ENCODE measurements around the gene BCL11A.

Gene BCL11A

DNA sequence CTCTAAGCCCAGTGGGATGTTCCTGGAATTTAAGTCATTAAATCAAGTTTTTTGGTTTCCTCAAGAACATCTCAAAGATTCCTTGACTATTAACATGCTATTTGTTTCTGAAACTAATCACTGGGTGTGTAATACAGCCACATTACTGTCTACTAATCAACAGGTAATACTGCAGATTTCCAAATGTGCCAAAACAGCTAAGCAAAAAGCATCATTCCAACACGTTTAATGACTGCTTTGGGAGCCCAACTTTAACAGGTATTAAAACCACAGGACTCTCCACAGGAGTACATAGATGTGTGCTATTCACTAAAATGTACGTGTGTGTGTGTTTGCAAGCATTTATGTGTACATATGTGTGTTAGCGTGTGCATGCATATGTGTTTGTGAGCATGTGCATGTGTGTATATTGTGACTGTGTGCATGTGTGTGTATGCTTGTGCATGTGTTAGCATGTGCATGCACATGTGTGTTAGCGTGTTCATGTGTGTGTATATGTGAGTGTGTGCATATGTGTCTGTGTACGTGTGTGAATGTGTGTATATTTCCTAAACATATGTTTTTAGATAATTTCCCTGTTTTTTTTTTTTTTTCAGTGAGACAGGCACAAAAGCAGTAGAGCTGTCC lies 80.7 kb downstream of the BCL11A start:
- peaks cover 14% of the 10 kb centered on the region for H3K27me3 ChIP-seq (ENCODE audit: insufficient read depth, low read length)
- peaks cover 77% of the 10 kb centered on the region for H3K4me1 ChIP-seq (ENCODE audit: insufficient read depth, low read length)
- H3K9ac ChIP-seq (ENCODE audit: low read depth, low read length), result no peak overlapping the region
- H3K9me3 ChIP-seq (ENCODE audit: insufficient read depth, low read depth, low read length), result no peaks in the 10 kb centered on the region
- peaks cover 3% of the 10 kb centered on the region; the same call in 1 of the 2 replicates for H3K36me3 ChIP-seq (ENCODE audit: insufficient read depth, low read length)
- WGBS, result 94% methylated on average over 5 of the region's 5 CpGs
- no peak overlapping the region for H3K27ac ChIP-seq (ENCODE audit: low read depth, low read length)
- no peak overlapping the region for H3K4me3 ChIP-seq (ENCODE audit: low read length)

GRCh38 chr2:60472041-60472440 lies 81.4 kb downstream of the BCL11A start:
- WGBS, result 88% methylated on average over 5 of the region's 5 CpGs
- Histone ChIP-seq H3K27ac (ENCODE audit: low read depth, low read length) (no peak overlapping the region), H3K27me3 (ENCODE audit: insufficient read depth, low read length) (peaks cover 8% of the 10 kb centered on the region), H3K9ac (ENCODE audit: low read depth, low read length) (no peak overlapping the region), H3K4me1 (ENCODE audit: insufficient read depth, low read length) (peaks cover 70% of the 10 kb centered on the region), H3K4me3 (ENCODE audit: low read length) (no peak overlapping the region), H3K36me3 (ENCODE audit: insufficient read depth, low read length) (peaks cover 3% of the 10 kb centered on the region; the same call in 1 of the 2 replicates), H3K9me3 (ENCODE audit: insufficient read depth, low read depth, low read length) (no peaks in the 10 kb centered on the region)

DNA sequence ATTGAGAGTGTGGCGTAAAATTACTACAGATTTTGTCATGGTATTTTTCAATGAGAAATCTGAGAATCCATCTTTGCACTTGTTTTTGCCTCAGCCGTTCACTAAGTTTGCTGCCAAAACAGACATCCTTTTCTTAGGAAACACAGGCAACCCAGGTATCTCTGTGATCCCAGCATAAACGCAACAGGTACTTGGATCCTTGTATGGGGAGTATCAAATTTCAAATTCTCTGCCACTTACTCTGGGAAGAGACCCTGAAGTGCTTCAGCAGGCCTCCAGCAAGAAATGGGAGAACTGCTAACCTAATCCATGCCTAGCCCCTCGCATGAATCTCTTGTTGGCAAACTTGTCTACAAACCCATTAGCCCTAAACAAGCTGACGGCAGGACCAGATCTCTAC lies 83.1 kb downstream of the BCL11A start:
- peaks cover 59% of the 10 kb centered on the region for H3K4me1 ChIP-seq (ENCODE audit: insufficient read depth, low read length)

DNA sequence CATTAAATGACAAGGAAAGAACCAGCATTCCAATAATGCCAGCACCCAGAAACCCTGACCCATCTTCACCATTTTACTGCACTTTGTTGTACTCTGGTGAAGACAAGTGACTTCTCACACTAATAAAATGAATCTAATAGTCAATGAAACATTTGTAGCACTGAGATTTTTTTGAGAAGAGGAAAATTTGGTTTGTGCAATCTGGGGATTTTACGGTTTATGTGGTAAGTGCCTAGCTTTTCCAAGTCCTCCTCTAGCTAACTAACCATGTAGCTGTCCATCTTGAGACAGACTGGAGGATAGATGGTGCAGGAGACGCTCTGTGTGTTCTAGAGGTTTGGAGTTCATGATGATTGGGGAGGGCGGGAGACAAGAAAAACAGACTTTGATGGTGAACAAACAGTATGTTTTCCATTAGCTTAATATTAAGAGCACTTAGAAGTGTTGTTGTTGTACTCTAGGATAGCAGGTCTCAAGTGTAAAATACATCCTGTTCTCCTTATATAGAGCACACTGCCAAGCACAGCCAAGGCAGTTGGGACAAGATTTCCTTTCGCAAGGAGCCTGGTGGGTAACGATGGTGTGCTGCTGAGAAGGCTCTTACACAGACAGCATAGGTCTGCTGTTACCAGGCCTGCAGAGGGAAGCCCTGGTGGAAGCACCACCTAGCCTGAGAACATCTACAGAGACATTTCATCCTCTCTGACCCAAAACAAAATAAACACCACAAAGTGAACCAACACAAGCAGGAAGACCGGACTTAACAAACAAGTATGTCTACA lies 83.7 kb downstream of the BCL11A start:
- Histone ChIP-seq H3K36me3 (ENCODE audit: insufficient read depth, low read length) (peaks cover 3% of the 10 kb centered on the region; the same call in 1 of the 2 replicates), H3K27ac (ENCODE audit: low read depth, low read length) (no peak overlapping the region), H3K4me1 (ENCODE audit: insufficient read depth, low read length) (peaks cover 53% of the 10 kb centered on the region)

More for the DNA sequence above, 83.1 kb downstream of the BCL11A start:
- peaks cover 3% of the 10 kb centered on the region; the same call in 1 of the 2 replicates for H3K36me3 ChIP-seq (ENCODE audit: insufficient read depth, low read length)
- H3K4me3 ChIP-seq (ENCODE audit: low read length), result no peak overlapping the region
- no peak overlapping the region for H3K9ac ChIP-seq (ENCODE audit: low read depth, low read length)
- no peaks in the 10 kb centered on the region for H3K9me3 ChIP-seq (ENCODE audit: insufficient read depth, low read depth, low read length)
- WGBS, result 79% methylated on average over 5 of the region's 5 CpGs
- H3K27ac ChIP-seq (ENCODE audit: low read depth, low read length), result no peak overlapping the region
- no peaks in the 10 kb centered on the region for H3K27me3 ChIP-seq (ENCODE audit: insufficient read depth, low read length)

GRCh38 chr2:60468382-60469085 lies 84.9 kb downstream of the BCL11A start:
- Histone ChIP-seq H3K36me3 (ENCODE audit: insufficient read depth, low read length) (peaks cover 3% of the 10 kb centered on the region; the same call in 1 of the 2 replicates), H3K4me1 (ENCODE audit: insufficient read depth, low read length) (peaks cover 42% of the 10 kb centered on the region)
- 89% methylated on average over 7 of the region's 7 CpGs for WGBS

More for the DNA sequence above, 83.7 kb downstream of the BCL11A start:
- Histone ChIP-seq H3K27me3 (ENCODE audit: insufficient read depth, low read length) (no peaks in the 10 kb centered on the region), H3K9me3 (ENCODE audit: insufficient read depth, low read depth, low read length) (no peaks in the 10 kb centered on the region), H3K4me3 (ENCODE audit: low read length) (no peak overlapping the region), H3K9ac (ENCODE audit: low read depth, low read length) (no peak overlapping the region)
- 93% methylated on average over 6 of the region's 6 CpGs for WGBS

DNA sequence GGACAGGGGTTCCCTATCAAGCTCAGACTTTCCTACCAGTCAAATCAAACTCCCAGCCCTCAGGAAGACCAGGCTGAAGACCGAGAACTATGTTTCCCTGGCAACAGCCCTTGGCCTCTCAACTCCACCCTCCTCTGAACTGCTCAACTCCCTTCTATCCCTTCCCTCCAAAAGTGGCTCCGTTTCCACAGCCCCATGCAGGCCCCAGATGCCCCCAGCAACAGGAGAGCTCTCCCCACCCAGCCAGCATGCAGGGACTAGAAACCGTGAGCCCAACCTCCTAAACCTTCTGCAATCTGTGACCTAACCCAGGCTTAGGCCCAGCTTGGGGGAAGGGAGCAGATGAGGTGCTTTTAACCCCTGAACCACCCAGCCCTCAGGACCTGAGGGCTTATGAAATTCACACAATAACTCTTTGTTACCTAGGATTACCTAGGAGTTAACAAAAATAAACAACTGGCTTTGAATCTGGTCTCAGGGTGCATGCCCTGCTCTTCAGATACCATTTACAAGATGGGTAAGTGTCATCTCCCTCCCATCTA lies 87.2 kb downstream of the BCL11A start:
- H3K9ac ChIP-seq (ENCODE audit: low read depth, low read length), result no peak overlapping the region
- no peak overlapping the region for H3K4me3 ChIP-seq (ENCODE audit: low read length)
- H3K36me3 ChIP-seq (ENCODE audit: insufficient read depth, low read length), result peaks cover 15% of the 10 kb centered on the region
- H3K27ac ChIP-seq (ENCODE audit: low read depth, low read length), result no peak overlapping the region
- no peaks in the 10 kb centered on the region for H3K27me3 ChIP-seq (ENCODE audit: insufficient read depth, low read length)
- peaks cover 21% of the 10 kb centered on the region for H3K4me1 ChIP-seq (ENCODE audit: insufficient read depth, low read length)
- 76% methylated on average over 3 of the region's 3 CpGs for WGBS
- no peaks in the 10 kb centered on the region for H3K9me3 ChIP-seq (ENCODE audit: insufficient read depth, low read depth, low read length)

More at GRCh38 chr2:60468382-60469085, 84.9 kb downstream of the BCL11A start:
- Histone ChIP-seq H3K4me3 (ENCODE audit: low read length) (no peak overlapping the region), H3K27me3 (ENCODE audit: insufficient read depth, low read length) (no peaks in the 10 kb centered on the region), H3K27ac (ENCODE audit: low read depth, low read length) (no peak overlapping the region), H3K9ac (ENCODE audit: low read depth, low read length) (no peak overlapping the region), H3K9me3 (ENCODE audit: insufficient read depth, low read depth, low read length) (no peaks in the 10 kb centered on the region)

GRCh38 chr2:60465736-60466135 lies 87.7 kb downstream of the BCL11A start:
- Histone ChIP-seq H3K27me3 (ENCODE audit: insufficient read depth, low read length) (no peaks in the 10 kb centered on the region), H3K36me3 (ENCODE audit: insufficient read depth, low read length) (peaks cover 20% of the 10 kb centered on the region), H3K9ac (ENCODE audit: low read depth, low read length) (no peak overlapping the region), H3K9me3 (ENCODE audit: insufficient read depth, low read depth, low read length) (no peaks in the 10 kb centered on the region), H3K4me1 (ENCODE audit: insufficient read depth, low read length) (peaks cover 16% of the 10 kb centered on the region), H3K4me3 (ENCODE audit: low read length) (no peak overlapping the region), H3K27ac (ENCODE audit: low read depth, low read length) (no peak overlapping the region)
- 81% methylated on average over 4 of the region's 4 CpGs for WGBS

- Histone ChIP-seq H3K4me1 (ENCODE audit: insufficient read depth, low read length) (peaks cover 6% of the 10 kb centered on the region), H3K4me3 (ENCODE audit: low read length) (no peak overlapping the region), H3K27me3 (ENCODE audit: insufficient read depth, low read length) (no peaks in the 10 kb centered on the region), H3K9ac (ENCODE audit: low read depth, low read length) (no peak overlapping the region), H3K9me3 (ENCODE audit: insufficient read depth, low read depth, low read length) (no peaks in the 10 kb centered on the region), H3K36me3 (ENCODE audit: insufficient read depth, low read length) (peaks cover 41% of the 10 kb centered on the region), H3K27ac (ENCODE audit: low read depth, low read length) (no peak overlapping the region)
- 87% methylated on average over 6 of the region's 6 CpGs for WGBS
Observed at GRCh38 chr2:60463249-60463648, 90.2 kb downstream of the BCL11A start.

- Histone ChIP-seq H3K27me3 (ENCODE audit: insufficient read depth, low read length) (no peaks in the 10 kb centered on the region), H3K9me3 (ENCODE audit: insufficient read depth, low read depth, low read length) (no peaks in the 10 kb centered on the region), H3K4me3 (ENCODE audit: low read length) (no peak overlapping the region), H3K27ac (ENCODE audit: low read depth, low read length) (no peak overlapping the region), H3K36me3 (ENCODE audit: insufficient read depth, low read length) (peaks cover 39% of the 10 kb centered on the region), H3K9ac (ENCODE audit: low read depth, low read length) (no peak overlapping the region), H3K4me1 (ENCODE audit: insufficient read depth, low read length) (peaks cover 8% of the 10 kb centered on the region)
- 95% methylated on average over 47 of the region's 47 CpGs for WGBS
Observed at GRCh38 chr2:60461421-60462108, 91.9 kb downstream of the BCL11A start.

DNA sequence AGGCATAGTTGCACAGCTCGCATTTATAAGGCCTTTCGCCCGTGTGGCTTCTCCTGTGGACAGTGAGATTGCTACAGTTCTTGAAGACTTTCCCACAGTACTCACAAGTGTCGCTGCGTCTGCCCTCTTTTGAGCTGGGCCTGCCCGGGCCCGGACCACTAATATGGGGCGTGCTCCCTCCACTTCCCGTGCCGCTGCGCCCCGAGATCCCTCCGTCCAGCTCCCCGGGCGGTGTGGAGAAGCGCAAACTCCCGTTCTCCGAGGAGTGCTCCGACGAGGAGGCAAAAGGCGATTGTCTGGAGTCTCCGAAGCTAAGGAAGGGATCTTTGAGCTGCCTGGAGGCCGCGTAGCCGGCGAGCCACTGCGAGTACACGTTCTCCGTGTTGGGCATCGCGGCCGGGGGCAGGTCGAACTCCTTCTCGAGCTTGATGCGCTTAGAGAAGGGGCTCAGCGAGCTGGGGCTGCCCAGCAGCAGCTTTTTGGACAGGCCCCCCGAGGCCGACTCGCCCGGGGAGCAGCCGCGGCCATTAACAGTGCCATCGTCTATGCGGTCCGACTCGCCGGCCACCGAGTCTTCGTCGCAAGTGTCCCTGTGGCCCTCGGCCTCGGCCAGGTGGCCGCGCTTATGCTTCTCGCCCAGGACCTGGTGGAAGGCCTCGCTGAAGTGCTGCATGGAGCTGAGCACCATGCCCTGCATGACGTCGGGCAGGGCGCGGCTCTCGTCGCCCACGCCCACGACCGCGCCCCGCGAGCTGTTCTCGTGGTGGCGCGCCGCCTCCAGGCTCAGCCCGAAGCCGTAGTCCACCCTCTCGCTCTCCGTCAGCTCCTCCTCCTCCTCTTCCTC lies 92.7 kb downstream of the BCL11A start:
- H3K9me3 ChIP-seq (ENCODE audit: insufficient read depth, low read depth, low read length), result no peaks in the 10 kb centered on the region
- 96% methylated on average over 76 of the region's 76 CpGs for WGBS
- peaks cover 4% of the 10 kb centered on the region; the same call in 1 of the 2 replicates for H3K4me1 ChIP-seq (ENCODE audit: insufficient read depth, low read length)
- no peak overlapping the region for H3K27ac ChIP-seq (ENCODE audit: low read depth, low read length)
- peaks cover 39% of the 10 kb centered on the region for H3K36me3 ChIP-seq (ENCODE audit: insufficient read depth, low read length)
- H3K9ac ChIP-seq (ENCODE audit: low read depth, low read length), result no peak overlapping the region
- H3K4me3 ChIP-seq (ENCODE audit: low read length), result no peak overlapping the region
- no peaks in the 10 kb centered on the region for H3K27me3 ChIP-seq (ENCODE audit: insufficient read depth, low read length)
